ENCODE results near the gene TUBB4B.

TUBB4B gene

DNA sequence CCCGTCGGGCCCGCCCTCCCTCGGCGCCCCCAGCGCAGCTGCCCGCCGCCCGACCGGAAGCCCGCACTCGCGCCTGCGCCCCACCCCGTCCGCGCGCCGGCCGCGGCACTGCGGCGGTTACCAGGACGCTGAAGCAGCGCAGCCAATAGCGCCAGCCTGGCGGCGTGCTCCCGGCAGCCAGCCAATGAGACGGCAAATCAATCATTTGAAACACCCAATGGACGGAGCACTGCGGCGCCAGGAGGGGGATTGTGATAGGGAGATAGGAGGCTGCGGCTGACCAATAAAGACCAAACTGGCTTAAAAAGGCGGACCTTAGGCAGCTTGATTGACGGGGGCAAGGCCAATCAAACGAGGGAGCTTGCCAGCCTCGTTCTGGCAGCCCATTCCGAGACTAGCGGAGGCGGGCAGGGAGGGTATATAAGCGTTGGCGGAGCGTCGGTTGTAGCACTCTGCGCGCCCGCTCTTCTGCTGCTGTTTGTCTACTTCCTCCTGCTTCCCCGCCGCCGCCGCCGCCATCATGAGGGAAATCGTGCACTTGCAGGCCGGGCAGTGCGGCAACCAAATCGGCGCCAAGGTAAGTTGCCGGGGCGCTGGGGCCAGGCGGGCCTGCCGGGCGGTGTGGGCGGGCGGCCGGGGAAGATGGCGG, at the start of gene TUBB4B:
Gene TUBB4B (plus strand): TSS at position 447 of the 649 bp plus-strand sequence. CDS start 74 bp downstream, at position 521.
- Histone ChIP-seq H3K36me3 (ENCODE audit: insufficient read depth, low read length) (peaks cover 15% of the 10 kb centered on the region; the same call in 1 of the 2 replicates), H3K4me3 (ENCODE audit: low read depth, low read length) (peak within 1 kb of the TSS; percentile 99), H3K4me1 (ENCODE audit: control insufficient read depth, insufficient read depth, low read length, unreplicated experiment) (peaks cover 34% of the 10 kb centered on the region), H3K27ac (ENCODE audit: low read depth, low read length) (peak within 1 kb of the TSS; percentile 88), H3K27me3 (ENCODE audit: insufficient read depth, low read length) (no peaks in the 10 kb centered on the region), H3K79me2 (ENCODE audit: control insufficient read depth, insufficient read depth, low read length, unreplicated experiment) (peaks cover 41% of the 10 kb centered on the region), H2AFZ (ENCODE audit: low read length, unreplicated experiment) (peak within 1 kb of the TSS; percentile 21)

DNA sequence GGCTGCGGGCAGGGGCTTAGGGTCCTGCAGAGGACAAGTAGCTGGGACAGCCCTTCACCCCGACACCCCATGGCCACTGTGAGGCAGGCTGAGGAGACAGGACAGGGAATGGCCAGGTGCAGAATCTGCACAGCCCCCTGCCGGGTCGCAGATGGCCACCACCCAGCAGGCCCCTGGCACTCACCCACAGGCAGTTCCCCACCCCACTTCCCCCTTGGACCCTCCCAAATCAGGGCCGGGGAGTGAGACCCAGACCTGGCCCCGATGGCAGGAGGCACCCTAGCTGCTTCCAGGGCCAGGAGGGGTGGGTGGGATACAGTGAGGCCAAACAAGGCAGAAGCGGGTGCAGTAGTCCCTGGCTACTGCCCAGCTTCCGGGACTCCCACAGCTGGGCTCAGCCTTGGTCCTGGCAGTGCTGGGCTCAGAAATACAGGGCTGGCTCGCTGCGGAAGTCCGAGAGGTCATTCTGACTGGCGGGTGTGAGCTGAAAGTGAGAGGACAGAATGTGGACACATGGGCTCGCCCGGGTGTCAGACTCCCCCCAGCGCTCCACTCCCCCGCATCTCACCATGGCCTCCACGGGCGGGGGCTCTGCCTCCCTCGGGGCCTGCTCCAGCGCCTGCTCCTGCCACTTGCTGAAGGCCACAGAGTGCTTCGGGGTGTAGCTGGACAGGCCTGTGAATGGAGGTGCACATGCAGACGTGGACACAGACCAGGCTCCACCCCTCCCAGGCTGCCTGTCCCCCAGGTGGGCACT, 49.2 kb upstream of the TUBB4B start:
- Histone ChIP-seq H3K27ac (ENCODE audit: low read depth, low read length) (no peak overlapping the region), H3K36me3 (ENCODE audit: insufficient read depth, low read length) (no peaks in the 10 kb centered on the region), H2AFZ (ENCODE audit: low read length, unreplicated experiment) (no peak overlapping the region), H3K4me1 (ENCODE audit: control insufficient read depth, insufficient read depth, low read length, unreplicated experiment) (peaks cover 18% of the 10 kb centered on the region), H3K4me3 (ENCODE audit: low read depth, low read length) (no peak overlapping the region), H3K79me2 (ENCODE audit: control insufficient read depth, insufficient read depth, low read length, unreplicated experiment) (peaks cover 33% of the 10 kb centered on the region), H3K27me3 (ENCODE audit: insufficient read depth, low read length) (no peaks in the 10 kb centered on the region)

DNA sequence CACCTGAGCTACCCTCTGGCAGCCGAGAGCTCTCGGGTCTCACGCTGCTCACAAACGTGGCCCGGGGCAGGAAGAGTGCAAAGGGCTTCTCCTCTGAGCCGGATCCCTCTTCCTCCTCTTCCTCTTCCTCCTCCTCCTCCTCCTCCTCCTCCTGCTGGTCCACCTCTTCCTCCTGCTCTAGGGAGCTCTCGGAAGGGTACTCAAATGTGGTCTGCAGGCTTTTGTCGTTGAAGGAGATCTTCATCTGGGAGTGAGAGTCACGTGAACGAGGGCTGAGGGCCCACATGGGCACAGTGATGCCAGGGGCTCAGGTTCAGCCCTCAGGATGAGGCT, 48.7 kb upstream of the TUBB4B start:
- Histone ChIP-seq H3K4me1 (ENCODE audit: control insufficient read depth, insufficient read depth, low read length, unreplicated experiment) (peaks cover 13% of the 10 kb centered on the region), H3K27ac (ENCODE audit: low read depth, low read length) (no peak overlapping the region), H3K36me3 (ENCODE audit: insufficient read depth, low read length) (no peaks in the 10 kb centered on the region), H2AFZ (ENCODE audit: low read length, unreplicated experiment) (no peak overlapping the region), H3K27me3 (ENCODE audit: insufficient read depth, low read length) (no peaks in the 10 kb centered on the region), H3K4me3 (ENCODE audit: low read depth, low read length) (no peak overlapping the region), H3K79me2 (ENCODE audit: control insufficient read depth, insufficient read depth, low read length, unreplicated experiment) (peaks cover 28% of the 10 kb centered on the region)

DNA sequence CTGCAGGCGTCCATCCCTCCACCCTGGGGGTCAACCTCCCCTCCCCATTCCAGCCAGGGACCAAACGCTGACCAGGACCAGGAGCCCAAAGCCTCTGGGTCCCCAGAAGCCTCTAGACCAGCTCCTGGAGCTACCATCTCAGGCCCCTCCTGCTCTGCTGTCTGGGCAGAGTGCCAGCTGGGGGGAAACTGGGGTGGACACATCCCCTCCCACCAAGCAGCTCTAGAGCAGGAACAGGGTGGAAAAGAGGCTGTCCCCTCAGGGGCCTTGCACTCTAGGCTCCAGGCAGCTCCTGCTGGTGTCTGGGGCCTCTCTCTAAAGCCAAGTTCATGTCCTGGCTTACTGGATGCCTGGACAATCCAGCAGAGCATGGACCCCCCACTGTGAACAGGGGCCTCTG, 48.2 kb upstream of the TUBB4B start:
- H3K79me2 ChIP-seq (ENCODE audit: control insufficient read depth, insufficient read depth, low read length, unreplicated experiment): peaks cover 24% of the 10 kb centered on the region
- no peaks in the 10 kb centered on the region for H3K27me3 ChIP-seq (ENCODE audit: insufficient read depth, low read length)
- H3K4me1 ChIP-seq (ENCODE audit: control insufficient read depth, insufficient read depth, low read length, unreplicated experiment): peaks cover 11% of the 10 kb centered on the region
- no peak overlapping the region for H3K27ac ChIP-seq (ENCODE audit: low read depth, low read length)
- no peak overlapping the region for H3K4me3 ChIP-seq (ENCODE audit: low read depth, low read length)
- H3K36me3 ChIP-seq (ENCODE audit: insufficient read depth, low read length): no peaks in the 10 kb centered on the region
- H2AFZ ChIP-seq (ENCODE audit: low read length, unreplicated experiment): no peak overlapping the region

DNA sequence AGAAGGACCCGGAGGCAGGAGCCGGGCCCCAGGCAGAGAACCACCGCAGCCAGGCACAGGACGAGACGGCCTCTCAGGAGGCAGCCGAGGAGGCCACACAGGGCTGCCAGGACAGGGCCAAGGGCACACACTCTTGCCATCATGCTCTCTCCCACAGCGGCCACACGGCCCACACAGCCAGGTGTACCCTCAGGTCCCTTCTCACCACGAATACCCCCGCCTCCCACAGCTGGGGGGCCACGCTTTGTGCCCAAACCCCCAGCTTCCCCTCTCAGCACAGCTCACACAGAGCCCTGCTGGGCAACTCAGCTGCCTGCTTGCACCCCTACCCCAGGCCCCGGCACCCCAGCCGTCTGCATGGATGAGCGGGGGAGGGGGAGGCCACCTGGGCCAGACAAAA, 47.3 kb upstream of the TUBB4B start:
- no peak overlapping the region for H3K27ac ChIP-seq (ENCODE audit: low read depth, low read length)

DNA sequence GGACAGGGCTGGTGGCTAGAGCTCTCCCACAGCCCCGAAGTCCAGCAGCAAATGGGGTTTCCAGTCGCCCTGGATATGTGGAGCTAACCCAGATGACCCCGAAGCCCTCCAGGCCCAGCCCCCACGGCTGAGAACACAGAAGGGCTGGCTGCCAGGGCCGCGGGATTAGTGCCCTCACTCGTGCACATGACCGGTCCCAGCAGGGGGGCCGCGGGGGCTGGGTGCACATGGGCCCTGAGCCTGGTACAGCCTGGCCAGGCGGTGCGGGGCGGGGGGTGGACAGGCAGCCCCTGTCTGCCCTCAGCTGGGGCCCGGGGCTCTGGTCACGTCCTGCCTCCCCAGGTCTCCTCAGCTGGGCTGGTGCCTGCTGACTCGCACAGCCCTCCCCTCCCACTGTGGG, 46.7 kb upstream of the TUBB4B start:
- H3K4me1 ChIP-seq (ENCODE audit: control insufficient read depth, insufficient read depth, low read length, unreplicated experiment): peaks cover 15% of the 10 kb centered on the region
- peaks cover 24% of the 10 kb centered on the region for H3K79me2 ChIP-seq (ENCODE audit: control insufficient read depth, insufficient read depth, low read length, unreplicated experiment)
- H3K27me3 ChIP-seq (ENCODE audit: insufficient read depth, low read length): no peaks in the 10 kb centered on the region
- H2AFZ ChIP-seq (ENCODE audit: low read length, unreplicated experiment): no peak overlapping the region
- no peak overlapping the region for H3K4me3 ChIP-seq (ENCODE audit: low read depth, low read length)
- no peaks in the 10 kb centered on the region for H3K36me3 ChIP-seq (ENCODE audit: insufficient read depth, low read length)
- H3K27ac ChIP-seq (ENCODE audit: low read depth, low read length): no peak overlapping the region

More for the DNA sequence above, 47.3 kb upstream of the TUBB4B start:
- no peaks in the 10 kb centered on the region for H3K27me3 ChIP-seq (ENCODE audit: insufficient read depth, low read length)
- no peak overlapping the region for H2AFZ ChIP-seq (ENCODE audit: low read length, unreplicated experiment)
- peaks cover 24% of the 10 kb centered on the region for H3K79me2 ChIP-seq (ENCODE audit: control insufficient read depth, insufficient read depth, low read length, unreplicated experiment)
- H3K4me1 ChIP-seq (ENCODE audit: control insufficient read depth, insufficient read depth, low read length, unreplicated experiment): peaks cover 13% of the 10 kb centered on the region
- H3K36me3 ChIP-seq (ENCODE audit: insufficient read depth, low read length): no peaks in the 10 kb centered on the region
- no peak overlapping the region for H3K4me3 ChIP-seq (ENCODE audit: low read depth, low read length)

DNA sequence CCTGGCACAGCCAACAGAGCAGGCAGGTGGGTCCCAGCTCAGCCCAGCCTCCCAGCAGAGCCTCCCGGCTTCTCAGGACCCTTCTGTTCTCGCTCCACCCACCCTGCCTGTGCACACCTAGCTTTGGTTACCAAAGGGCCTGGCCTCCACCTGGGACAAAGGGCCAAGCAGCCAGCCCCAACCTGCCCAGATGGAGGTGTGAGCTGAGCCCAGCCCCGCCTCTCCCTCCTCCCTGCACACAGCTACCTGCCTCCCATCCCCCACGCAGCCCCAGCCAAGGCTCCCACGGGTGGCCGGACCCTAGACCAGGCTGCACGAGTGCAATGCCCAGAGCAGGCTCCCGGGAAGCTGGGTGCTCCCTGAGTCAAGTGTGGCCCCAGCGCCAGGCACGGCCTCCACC, 46.2 kb upstream of the TUBB4B start:
- peaks cover 9% of the 10 kb centered on the region for H3K4me1 ChIP-seq (ENCODE audit: control insufficient read depth, insufficient read depth, low read length, unreplicated experiment)

DNA sequence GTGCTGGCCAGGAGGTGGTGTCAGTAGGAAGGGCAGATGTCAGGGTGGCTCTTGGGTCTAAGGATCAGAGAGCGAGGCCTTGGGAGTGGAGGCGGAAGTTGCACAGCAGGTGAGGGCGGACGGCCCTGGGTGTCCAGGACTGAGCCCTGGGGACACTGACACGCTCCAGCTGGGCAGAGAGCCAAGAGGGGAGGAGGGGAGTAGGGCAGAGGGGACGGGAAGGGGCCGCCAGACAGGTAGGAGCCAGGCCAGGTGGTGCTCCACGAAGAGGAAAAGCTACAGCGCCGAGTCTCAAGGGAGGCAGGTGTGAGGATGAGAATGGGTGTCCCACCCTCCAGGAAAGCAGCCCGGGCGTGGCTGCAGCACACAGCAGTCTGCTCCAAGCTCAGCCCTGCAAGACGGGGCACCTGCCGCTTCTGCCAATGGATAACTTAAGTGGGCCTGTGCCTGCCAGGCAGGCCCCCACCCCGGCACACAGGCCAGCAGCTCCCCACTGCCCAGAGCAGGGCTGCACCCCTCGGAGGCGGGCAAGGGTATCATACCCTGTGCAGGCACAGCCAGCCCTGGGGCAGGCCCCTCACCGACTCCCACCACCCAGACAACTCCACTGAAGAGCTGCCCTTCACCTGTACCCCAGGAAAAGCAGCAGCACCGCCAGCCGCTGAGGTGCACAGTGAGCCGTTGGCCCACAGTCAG, 45.4 kb upstream of the TUBB4B start:
- Histone ChIP-seq H3K27ac (ENCODE audit: low read depth, low read length) (no peak overlapping the region), H2AFZ (ENCODE audit: low read length, unreplicated experiment) (no peak overlapping the region), H3K4me1 (ENCODE audit: control insufficient read depth, insufficient read depth, low read length, unreplicated experiment) (peaks cover 4% of the 10 kb centered on the region), H3K79me2 (ENCODE audit: control insufficient read depth, insufficient read depth, low read length, unreplicated experiment) (peaks cover 13% of the 10 kb centered on the region), H3K36me3 (ENCODE audit: insufficient read depth, low read length) (no peaks in the 10 kb centered on the region), H3K4me3 (ENCODE audit: low read depth, low read length) (no peak overlapping the region), H3K27me3 (ENCODE audit: insufficient read depth, low read length) (no peaks in the 10 kb centered on the region)

More for the DNA sequence above, 46.2 kb upstream of the TUBB4B start:
- no peaks in the 10 kb centered on the region for H3K36me3 ChIP-seq (ENCODE audit: insufficient read depth, low read length)
- H2AFZ ChIP-seq (ENCODE audit: low read length, unreplicated experiment): no peak overlapping the region
- no peak overlapping the region for H3K4me3 ChIP-seq (ENCODE audit: low read depth, low read length)
- no peaks in the 10 kb centered on the region for H3K27me3 ChIP-seq (ENCODE audit: insufficient read depth, low read length)
- no peak overlapping the region for H3K27ac ChIP-seq (ENCODE audit: low read depth, low read length)
- H3K79me2 ChIP-seq (ENCODE audit: control insufficient read depth, insufficient read depth, low read length, unreplicated experiment): peaks cover 20% of the 10 kb centered on the region

DNA sequence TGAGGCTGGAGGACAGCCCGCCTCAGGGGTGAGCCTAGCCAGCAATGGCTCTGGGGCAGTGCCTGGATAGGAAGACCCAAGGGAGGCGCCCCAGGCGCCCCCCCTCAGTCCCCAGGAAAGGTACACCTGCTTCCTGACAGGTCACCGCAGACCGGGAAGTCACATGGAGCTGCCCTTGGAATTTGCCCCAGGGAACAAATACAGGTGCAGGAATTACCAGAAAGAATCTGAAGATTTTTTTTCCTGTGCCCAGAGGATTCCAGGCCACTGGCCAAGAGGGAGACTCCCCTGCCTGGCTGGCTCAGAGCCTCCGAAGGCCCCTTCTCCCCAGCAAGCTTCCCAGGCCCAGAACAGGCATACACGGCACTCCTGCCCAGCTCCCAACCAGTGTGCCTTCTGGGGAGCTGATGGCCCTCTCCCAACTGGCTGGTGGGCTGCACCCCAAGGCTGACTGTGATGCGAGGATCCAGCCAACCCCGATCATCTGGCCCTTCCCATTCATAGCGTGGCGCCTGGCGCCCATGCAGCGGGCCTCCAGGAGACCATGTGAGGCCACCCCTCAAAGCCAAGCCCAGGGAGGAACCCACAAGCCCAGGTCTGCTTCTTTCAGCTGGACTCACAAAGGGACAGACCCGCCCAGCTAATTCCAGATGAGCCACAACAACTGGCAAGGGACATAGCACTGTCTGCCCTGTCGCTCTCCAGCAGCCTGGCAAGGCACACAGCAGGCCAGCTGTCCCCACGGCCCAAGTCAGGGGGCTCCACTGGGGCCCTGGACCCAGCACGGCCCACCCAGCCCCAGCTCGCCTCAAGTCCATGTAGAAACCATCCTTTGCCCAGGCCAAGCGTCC, 42.8 kb upstream of the TUBB4B start:
- H3K27me3 ChIP-seq (ENCODE audit: insufficient read depth, low read length): no peaks in the 10 kb centered on the region
- no peaks in the 10 kb centered on the region for H3K36me3 ChIP-seq (ENCODE audit: insufficient read depth, low read length)
- peaks cover 10% of the 10 kb centered on the region for H3K4me1 ChIP-seq (ENCODE audit: control insufficient read depth, insufficient read depth, low read length, unreplicated experiment)
- H2AFZ ChIP-seq (ENCODE audit: low read length, unreplicated experiment): no peak overlapping the region
- H3K4me3 ChIP-seq (ENCODE audit: low read depth, low read length): peak overlapping the region; percentile 77
- no peak overlapping the region for H3K27ac ChIP-seq (ENCODE audit: low read depth, low read length)
- H3K79me2 ChIP-seq (ENCODE audit: control insufficient read depth, insufficient read depth, low read length, unreplicated experiment): peaks cover 7% of the 10 kb centered on the region

DNA sequence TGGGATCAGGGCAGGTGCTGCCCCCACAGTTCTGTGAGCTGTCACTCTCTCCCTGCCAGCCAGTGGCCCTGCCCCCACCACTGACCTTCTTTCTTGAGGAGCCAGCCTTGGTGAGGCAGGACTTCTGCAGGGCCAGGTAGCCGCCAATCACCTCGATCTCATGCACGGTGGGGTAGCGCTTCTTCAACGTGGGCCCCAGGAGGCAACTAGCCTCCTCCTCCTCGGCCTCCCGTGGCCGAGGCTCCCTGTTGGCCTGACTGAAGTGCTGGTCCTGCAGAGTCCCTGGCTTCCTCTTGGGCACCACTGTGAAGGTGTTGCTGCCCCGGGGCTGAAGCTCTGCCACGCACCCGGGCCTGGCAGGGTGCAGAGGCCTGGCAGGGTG, 42.2 kb upstream of the TUBB4B start:
- H3K27me3 ChIP-seq (ENCODE audit: insufficient read depth, low read length): no peaks in the 10 kb centered on the region
- peak overlapping the region; percentile 77 for H3K4me3 ChIP-seq (ENCODE audit: low read depth, low read length)

More for the DNA sequence above, 42.2 kb upstream of the TUBB4B start:
- Histone ChIP-seq H3K79me2 (ENCODE audit: control insufficient read depth, insufficient read depth, low read length, unreplicated experiment) (peaks cover 8% of the 10 kb centered on the region), H3K27ac (ENCODE audit: low read depth, low read length) (no peak overlapping the region), H3K4me1 (ENCODE audit: control insufficient read depth, insufficient read depth, low read length, unreplicated experiment) (peaks cover 12% of the 10 kb centered on the region), H2AFZ (ENCODE audit: low read length, unreplicated experiment) (no peak overlapping the region), H3K36me3 (ENCODE audit: insufficient read depth, low read length) (no peaks in the 10 kb centered on the region)

All from ACC112 (cell line).